GM12864 (cell line): ENCODE data around the gene RTBDN.
"Not testable (repeated sequence)": the region's sequence is repeated elsewhere in the genome, so short reads cannot be mapped to it uniquely, and the experiment has no call there.

ENCODE experiments used
- DNase-seq: peaks from one replicate; pipeline ENCODE4 v3.0.0-alpha.2; 2011; ENCODE audit warnings: low read depth
- H3K4me3 ChIP-seq: 2 replicates; pipeline ENCODE4 v1.5.1; 2011; ENCODE audit warnings: mild to moderate bottlenecking, low read depth, low read length, control low read depth
- CTCF ChIP-seq: IDR thresholded peaks from 2 replicates; pipeline ENCODE4 v1.5.1; 2011; ENCODE audit warnings: low read depth, mild to moderate bottlenecking, moderate library complexity, low read length, control low read depth, inconsistent platforms; ENCODE audit errors: missing control alignments

RTBDN gene

DNA sequence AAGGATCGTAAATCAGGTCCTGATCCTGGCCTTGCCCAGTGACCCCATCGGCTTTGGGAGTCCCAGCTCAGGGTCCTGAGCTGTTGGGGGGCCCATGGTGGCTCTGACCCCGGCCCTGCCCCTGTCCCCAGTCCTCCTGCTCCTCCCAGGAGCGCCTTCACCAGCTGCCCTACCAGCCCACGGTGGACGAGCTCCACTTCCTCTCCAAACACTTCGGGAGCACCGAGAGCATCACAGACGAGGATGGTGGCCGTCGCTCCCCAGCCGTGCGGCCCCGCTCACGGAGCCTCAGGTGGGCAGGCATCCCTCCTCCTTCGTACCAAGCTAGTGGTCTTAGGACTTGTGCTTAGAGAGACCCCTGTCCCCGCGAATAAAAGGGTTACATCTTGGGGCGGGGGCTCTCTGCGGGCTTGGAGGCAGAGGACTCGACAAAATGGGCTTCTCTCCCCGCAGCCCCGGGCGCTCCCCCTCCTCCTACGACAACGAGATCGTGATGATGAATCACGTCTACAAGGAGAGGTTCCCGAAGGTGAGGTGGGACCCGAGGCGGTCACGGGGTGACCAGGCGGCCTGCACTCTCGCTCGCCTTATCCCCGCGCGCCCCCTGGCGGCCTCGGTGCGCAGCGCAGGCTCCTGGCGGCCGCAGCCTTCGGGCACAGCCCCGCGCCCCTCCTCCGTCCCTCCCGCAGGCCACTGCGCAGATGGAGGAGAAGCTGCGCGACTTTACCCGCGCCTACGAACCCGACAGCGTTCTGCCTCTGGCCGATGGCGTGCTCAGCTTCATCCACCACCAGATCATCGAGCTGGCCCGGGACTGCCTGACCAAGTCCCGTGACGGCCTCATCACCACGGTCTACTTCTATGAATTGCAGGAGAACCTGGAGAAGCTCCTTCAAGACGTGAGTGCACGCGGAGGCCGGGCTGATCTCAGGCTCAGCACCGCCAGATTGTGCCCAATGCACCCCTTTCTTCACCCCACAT, 13.1 kb upstream of the RTBDN start:
- DNase-seq, result no peak
- peak; percentile 97 for TF ChIP-seq CTCF
- H3K4me3 ChIP-seq, result no peak overlapping the region

GRCh38 chr19:12846613-12847012, 12.2 kb upstream of the RTBDN start:
- not testable (repeated sequence) for DNase-seq, H3K4me3 ChIP-seq

- H3K4me3 ChIP-seq, result no peak overlapping the region
- TF ChIP-seq CTCF, result no peak
- no peak for DNase-seq
Measured at GRCh38 chr19:12843999-12844732, 9.8 kb upstream of the RTBDN start.

GRCh38 chr19:12843328-12843727, 8.9 kb upstream of the RTBDN start:
- H3K4me3 ChIP-seq, result no peak overlapping the region
- DNase-seq, result no peak
- no peak for TF ChIP-seq CTCF

DNA sequence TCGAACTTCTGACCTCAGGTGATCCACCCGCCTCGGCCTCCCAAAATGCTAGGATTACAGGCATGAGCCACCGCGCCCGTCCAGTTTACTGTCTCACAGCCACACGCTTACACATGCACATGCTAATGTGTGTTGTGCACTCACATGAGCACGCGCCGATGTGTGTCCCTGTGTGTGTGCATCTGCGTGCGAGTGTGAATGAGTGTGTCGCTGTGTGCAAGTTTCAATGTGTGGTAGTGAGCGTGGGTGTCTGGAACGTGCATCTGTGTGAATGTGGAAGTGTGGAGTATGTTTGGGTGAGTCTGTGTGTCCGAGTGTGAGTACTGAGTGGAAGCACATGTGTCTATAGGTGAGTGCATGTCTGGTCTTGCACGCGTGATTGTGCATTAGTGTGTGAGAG, 8.1 kb upstream of the RTBDN start:
- no peak for TF ChIP-seq CTCF
- no peak for DNase-seq
- H3K4me3 ChIP-seq, result no peak overlapping the region

- no peak for TF ChIP-seq CTCF
- H3K4me3 ChIP-seq, result no peak overlapping the region
- no peak for DNase-seq
Measured at GRCh38 chr19:12841094-12841493, 6.7 kb upstream of the RTBDN start.
